Prostate gland (tissue), 2 donors: ENCODE measurements around the gene ADAM29. TPM values are rescaled to one million over a fixed set of nuclear protein-coding genes. Genes with fewer than 3 reads are reported as not detected.

Experiments used
- DNase-seq: peaks from one replicate; pipeline ENCODE4 v3.0.0-alpha.2; 2019; ENCODE audit warnings: low spot score
- H3K27ac ChIP-seq, 2 donors: fragments of 200-600 bp; sonication (generic); 2 replicates each; pipeline ENCODE4 v1.5.1; 2017 to 2019
- H3K27me3 ChIP-seq: fragments of 200-600 bp; sonication (generic); replicated peaks from 2 replicates; pipeline ENCODE4 v1.5.1; 2019; ENCODE audit not compliant: insufficient read depth
- H3K36me3 ChIP-seq, 2 donors: fragments of 200-600 bp; sonication (generic); 1 replicate in 1 of 2; 2 replicates in 1 of 2; pipeline versions ENCODE4 v1.5.1 to v1.8.1; 2017 to 2019
- H3K4me1 ChIP-seq: fragments of 200-600 bp; sonication (generic); replicated peaks from 2 replicates; pipeline ENCODE4 v1.5.1; 2019
- H3K4me3 ChIP-seq, 2 donors: fragments of 200-600 bp; sonication (generic); 2 replicates each; pipeline ENCODE4 v1.5.1; 2017 to 2019
- H3K9me3 ChIP-seq: fragments of 200-600 bp; sonication (generic); 2 replicates; pipeline ENCODE4 v1.5.1; 2017
- POLR2A ChIP-seq: fragments of 450-650 bp; IDR thresholded peaks from one replicate; pipeline ENCODE4 v1.6.1; 2016; ENCODE audit warnings: antibody characterized with exemption, mild to moderate bottlenecking
- POLR2AphosphoS5 ChIP-seq: sonication (generic); formaldehyde crosslinking; IDR thresholded peaks from one replicate; pipeline ENCODE4 v1.6.1; 2017; ENCODE audit warnings: antibody characterized with exemption
- WGBS: methylation state at CpG from one replicate; pipeline ENCODE4 v1.1.5; 2018; 5-methylcytosine and 5-hydroxymethylcytosine counted together
- intact Hi-C: fragments of 100-400 bp; cut with DNase I; formaldehyde crosslinking; loops from one replicate; pipeline ENCODE4 v1.14.2; 2022
- total RNA-seq, 2 donors: library from RNA; depleted of rRNA; stranded (reverse); fragments of >200 nt; gene quantifications; one replicate each; pipeline ENCODE4 v1.1.0, GENCODE V29; 2016
- TF ChIP-seq, protein P1 (sequence below), 4 experiments: fragments of 200-600 bp in 2 of 4; fragments of 450-650 bp in 2 of 4; sonication (generic) in 2 of 4; IDR thresholded peaks; 1 replicate in 3 of 4; 2 replicates in 1 of 4; pipeline ENCODE4 v1.5.1; 2016 to 2019; ENCODE audit warnings: antibody characterized with exemption in 4 of 4, mild to moderate bottlenecking in 2 of 4, moderate library complexity in 2 of 4

Gene ADAM29
- total RNA-seq, 2 donors from 2014 or later = 0.64 to 5.3 TPM

DNA sequence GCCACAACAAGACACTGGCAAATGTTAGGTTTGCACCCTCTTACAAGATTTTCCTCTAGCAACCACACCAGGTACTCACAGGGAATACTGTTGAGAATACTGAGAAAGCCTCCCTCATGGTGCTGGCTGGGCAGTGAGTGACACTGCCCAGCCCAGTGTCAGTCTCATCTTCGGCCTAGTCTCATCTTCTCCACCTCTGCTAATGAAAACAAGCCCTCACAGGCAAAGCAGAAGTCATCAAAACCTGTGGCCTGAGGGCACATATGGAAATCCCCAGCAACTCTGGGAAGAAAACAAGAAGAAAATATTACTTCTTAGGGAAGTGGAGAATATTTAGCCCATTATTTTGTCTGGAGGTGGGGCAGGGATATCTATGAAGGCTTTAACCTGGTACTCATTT lies 7.9 kb upstream of the ADAM29 start:
- DNase-seq = no peak

DNA sequence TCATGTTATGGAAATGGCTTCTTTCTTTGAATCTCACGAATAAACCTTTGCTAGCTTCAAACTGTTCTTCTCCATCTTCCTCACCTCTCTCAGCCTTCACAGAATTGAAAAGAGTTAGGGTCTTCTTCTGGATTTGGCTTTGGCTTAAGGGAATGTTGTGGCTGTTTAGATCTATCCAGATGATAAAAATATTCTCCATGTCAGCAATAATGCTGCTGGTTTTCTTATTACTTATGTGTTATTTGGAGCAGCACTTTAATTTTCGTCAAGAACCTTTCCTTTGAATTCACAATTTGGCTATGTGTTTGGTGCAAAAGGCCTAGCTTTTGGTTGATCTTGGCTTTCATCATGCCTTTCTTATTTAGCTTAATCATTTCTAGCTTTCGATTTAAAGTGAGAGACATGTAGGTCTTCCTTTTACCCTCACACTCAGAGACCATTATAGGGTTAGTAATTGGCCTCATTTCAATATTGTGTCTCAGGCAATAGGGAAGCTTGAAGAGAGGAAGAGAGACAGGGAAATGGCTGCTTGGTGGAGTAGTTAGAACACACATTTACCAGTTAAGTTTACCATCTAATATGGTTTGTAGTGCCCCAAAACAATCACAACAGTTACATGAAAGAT lies 5.1 kb upstream of the ADAM29 start:
- no peak overlapping the region for H3K4me3 ChIP-seq
- H3K4me1 ChIP-seq = no peaks in the 10 kb centered on the region
- intact Hi-C loops = no loop called here
- no peak for DNase-seq
- TF ChIP-seq POLR2AphosphoS5 = no peak
- TF ChIP-seq POLR2A = no peak
- TF ChIP-seq, protein P1, sequence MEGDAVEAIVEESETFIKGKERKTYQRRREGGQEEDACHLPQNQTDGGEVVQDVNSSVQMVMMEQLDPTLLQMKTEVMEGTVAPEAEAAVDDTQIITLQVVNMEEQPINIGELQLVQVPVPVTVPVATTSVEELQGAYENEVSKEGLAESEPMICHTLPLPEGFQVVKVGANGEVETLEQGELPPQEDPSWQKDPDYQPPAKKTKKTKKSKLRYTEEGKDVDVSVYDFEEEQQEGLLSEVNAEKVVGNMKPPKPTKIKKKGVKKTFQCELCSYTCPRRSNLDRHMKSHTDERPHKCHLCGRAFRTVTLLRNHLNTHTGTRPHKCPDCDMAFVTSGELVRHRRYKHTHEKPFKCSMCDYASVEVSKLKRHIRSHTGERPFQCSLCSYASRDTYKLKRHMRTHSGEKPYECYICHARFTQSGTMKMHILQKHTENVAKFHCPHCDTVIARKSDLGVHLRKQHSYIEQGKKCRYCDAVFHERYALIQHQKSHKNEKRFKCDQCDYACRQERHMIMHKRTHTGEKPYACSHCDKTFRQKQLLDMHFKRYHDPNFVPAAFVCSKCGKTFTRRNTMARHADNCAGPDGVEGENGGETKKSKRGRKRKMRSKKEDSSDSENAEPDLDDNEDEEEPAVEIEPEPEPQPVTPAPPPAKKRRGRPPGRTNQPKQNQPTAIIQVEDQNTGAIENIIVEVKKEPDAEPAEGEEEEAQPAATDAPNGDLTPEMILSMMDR (IDR thresholded peaks at IDR 0.05) = no peak
- H3K27ac ChIP-seq = no peak overlapping the region
- H3K27me3 ChIP-seq = no peaks in the 10 kb centered on the region
- no peaks in the 10 kb centered on the region for H3K36me3 ChIP-seq
- H3K9me3 ChIP-seq = no peaks in the 10 kb centered on the region
- WGBS = 87% methylated on average over 3 of the region's 3 CpGs

More for the DNA sequence above, 7.9 kb upstream of the ADAM29 start:
- no peaks in the 10 kb centered on the region for H3K9me3 ChIP-seq
- 72% methylated on average over 1 of the region's 1 CpG for WGBS
- no peak overlapping the region for H3K4me3 ChIP-seq
- no peaks in the 10 kb centered on the region for H3K4me1 ChIP-seq
- intact Hi-C loops = no loop called here
- H3K36me3 ChIP-seq = no peaks in the 10 kb centered on the region
- no peak overlapping the region for H3K27ac ChIP-seq
- no peaks in the 10 kb centered on the region for H3K27me3 ChIP-seq
- no peak for TF ChIP-seq POLR2AphosphoS5
- TF ChIP-seq, protein P1 (IDR thresholded peaks at IDR 0.05) = no peak
- no peak for TF ChIP-seq POLR2A

GRCh38 chr4:174919886-174920423 lies 1.8 kb downstream of the ADAM29 start:
- intact Hi-C loops = no loop called here
- Histone ChIP-seq H3K4me3 (no peak overlapping the region), H3K4me1 (no peaks in the 10 kb centered on the region), H3K27ac (no peak overlapping the region), H3K9me3 (no peaks in the 10 kb centered on the region), H3K36me3 (no peaks in the 10 kb centered on the region), H3K27me3 (no peaks in the 10 kb centered on the region)
- WGBS = 79% methylated on average over 2 of the region's 2 CpGs
- no peak for TF ChIP-seq POLR2AphosphoS5
- no peak for TF ChIP-seq POLR2A
- no peak for DNase-seq

DNA sequence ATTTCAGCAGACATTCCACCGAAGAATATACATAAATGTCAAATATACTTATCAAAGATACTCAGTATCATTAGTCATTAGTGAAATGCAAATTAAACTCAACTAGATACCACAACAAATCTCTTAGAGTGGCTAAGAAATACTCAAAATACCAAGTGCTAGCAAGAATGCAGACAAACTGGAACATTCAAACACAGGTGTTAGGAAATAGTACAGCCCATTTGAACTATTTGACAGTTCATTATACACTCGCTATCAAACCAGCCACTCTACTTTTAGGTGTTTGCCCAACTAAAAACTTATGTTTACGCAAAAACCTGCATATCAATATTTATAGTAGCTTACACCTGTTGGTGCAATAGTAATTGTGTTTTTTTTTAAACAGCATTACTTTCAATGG lies 8.8 kb downstream of the ADAM29 start:
- intact Hi-C loops = no loop called here
- H3K36me3 ChIP-seq = no peaks in the 10 kb centered on the region
- WGBS = 69% methylated on average over 3 of the region's 3 CpGs
- H3K27me3 ChIP-seq = no peaks in the 10 kb centered on the region
- no peaks in the 10 kb centered on the region for H3K9me3 ChIP-seq
- no peak overlapping the region for H3K27ac ChIP-seq
- H3K4me1 ChIP-seq = no peaks in the 10 kb centered on the region
- H3K4me3 ChIP-seq = no peak overlapping the region
- TF ChIP-seq POLR2A (no peak), POLR2AphosphoS5 (no peak)
- TF ChIP-seq, protein P1 (IDR thresholded peaks at IDR 0.05) = no peak
- no peak for DNase-seq

DNA sequence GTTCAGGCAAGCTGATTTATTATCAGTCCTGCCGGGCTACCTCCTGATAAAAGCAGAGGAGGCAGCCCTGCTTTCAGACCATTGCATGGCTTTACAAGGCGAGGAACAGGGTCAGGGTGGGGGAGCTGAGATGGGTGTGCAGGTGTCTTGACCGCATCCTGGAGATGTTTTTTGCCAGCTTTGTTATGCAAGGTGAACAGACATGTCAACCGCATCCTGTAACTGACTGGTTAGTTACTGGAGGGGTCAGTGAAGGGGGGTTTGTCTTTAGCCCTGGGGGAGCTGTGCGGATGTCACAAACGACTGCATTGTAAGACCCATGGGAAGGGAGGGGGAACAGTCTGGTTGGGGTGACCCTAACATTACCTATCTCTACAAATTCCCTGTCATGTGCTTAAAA lies 10.0 kb downstream of the ADAM29 start:
- TF ChIP-seq POLR2A = no peak
- TF ChIP-seq POLR2AphosphoS5 = no peak
- TF ChIP-seq, protein P1 (IDR thresholded peaks at IDR 0.05) = no peak
- Histone ChIP-seq H3K4me1 (no peaks in the 10 kb centered on the region), H3K36me3 (no peaks in the 10 kb centered on the region), H3K4me3 (no peak overlapping the region), H3K27me3 (no peaks in the 10 kb centered on the region), H3K9me3 (no peaks in the 10 kb centered on the region), H3K27ac (no peak overlapping the region)
- intact Hi-C loops = no loop called here
- DNase-seq = no peak
- 78% methylated on average over 6 of the region's 6 CpGs for WGBS
